Measurements from ENCODE around the gene EIF3K.

GRCh38 chr19:38650911-38651584, 32.1 kb downstream of the EIF3K start:
- TF ChIP-seq, protein P1, sequence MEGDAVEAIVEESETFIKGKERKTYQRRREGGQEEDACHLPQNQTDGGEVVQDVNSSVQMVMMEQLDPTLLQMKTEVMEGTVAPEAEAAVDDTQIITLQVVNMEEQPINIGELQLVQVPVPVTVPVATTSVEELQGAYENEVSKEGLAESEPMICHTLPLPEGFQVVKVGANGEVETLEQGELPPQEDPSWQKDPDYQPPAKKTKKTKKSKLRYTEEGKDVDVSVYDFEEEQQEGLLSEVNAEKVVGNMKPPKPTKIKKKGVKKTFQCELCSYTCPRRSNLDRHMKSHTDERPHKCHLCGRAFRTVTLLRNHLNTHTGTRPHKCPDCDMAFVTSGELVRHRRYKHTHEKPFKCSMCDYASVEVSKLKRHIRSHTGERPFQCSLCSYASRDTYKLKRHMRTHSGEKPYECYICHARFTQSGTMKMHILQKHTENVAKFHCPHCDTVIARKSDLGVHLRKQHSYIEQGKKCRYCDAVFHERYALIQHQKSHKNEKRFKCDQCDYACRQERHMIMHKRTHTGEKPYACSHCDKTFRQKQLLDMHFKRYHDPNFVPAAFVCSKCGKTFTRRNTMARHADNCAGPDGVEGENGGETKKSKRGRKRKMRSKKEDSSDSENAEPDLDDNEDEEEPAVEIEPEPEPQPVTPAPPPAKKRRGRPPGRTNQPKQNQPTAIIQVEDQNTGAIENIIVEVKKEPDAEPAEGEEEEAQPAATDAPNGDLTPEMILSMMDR (IDR thresholded peaks at IDR 0.05) = peak in 2 of 5 experiments; percentile 9 to 20
- TF ChIP-seq POLR2AphosphoS5 (IDR thresholded peaks at IDR 0.05) (peak; percentile 43 to 77 (median 47)), POLR2A (IDR thresholded peaks at IDR 0.05) (peak; percentile 6)

Measured in transverse colon (tissue), 4 donors.